OCI-LY1 (cell line): Measurements from ENCODE around the gene HPS6.

Experiments used
- EZH2 ChIP-seq: fragments of 200-600 bp; sonication (generic), shearing (Covaris generic); IDR thresholded peaks from 2 replicates; pipeline ENCODE4 v1.8.0; 2017; ENCODE audit warnings: borderline replicate concordance, mixed run types, mild to moderate bottlenecking, antibody characterized with exemption, low read length, moderate library complexity, mixed read lengths
- TF ChIP-seq, protein P1 (sequence below): fragments of 200-600 bp; sonication (generic), shearing (Covaris generic); IDR thresholded peaks from 2 replicates; pipeline ENCODE4 v1.5.1; 2017; ENCODE audit warnings: mild to moderate bottlenecking, antibody characterized with exemption, low read length, moderate library complexity, mixed read lengths

DNA sequence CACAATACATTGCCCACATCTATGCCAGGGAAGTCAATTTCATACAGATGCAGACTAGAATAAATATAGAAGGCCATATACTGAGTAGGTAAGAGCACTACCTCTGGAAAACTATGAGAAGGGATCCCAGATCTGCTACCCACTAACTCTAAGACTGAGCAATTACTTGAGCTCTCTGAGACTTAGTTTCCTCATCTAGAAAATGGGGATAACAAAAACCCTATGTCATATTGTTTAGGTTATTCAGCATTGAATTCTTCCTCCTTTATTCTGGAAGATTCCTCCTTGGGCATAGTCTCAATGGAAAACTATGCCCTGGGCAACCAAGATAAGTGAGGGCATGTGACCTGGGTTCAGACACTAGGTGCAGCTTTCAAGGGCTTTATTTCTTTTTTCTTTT is 5.2 kb upstream of the HPS6 start:
- TF ChIP-seq, protein P1, sequence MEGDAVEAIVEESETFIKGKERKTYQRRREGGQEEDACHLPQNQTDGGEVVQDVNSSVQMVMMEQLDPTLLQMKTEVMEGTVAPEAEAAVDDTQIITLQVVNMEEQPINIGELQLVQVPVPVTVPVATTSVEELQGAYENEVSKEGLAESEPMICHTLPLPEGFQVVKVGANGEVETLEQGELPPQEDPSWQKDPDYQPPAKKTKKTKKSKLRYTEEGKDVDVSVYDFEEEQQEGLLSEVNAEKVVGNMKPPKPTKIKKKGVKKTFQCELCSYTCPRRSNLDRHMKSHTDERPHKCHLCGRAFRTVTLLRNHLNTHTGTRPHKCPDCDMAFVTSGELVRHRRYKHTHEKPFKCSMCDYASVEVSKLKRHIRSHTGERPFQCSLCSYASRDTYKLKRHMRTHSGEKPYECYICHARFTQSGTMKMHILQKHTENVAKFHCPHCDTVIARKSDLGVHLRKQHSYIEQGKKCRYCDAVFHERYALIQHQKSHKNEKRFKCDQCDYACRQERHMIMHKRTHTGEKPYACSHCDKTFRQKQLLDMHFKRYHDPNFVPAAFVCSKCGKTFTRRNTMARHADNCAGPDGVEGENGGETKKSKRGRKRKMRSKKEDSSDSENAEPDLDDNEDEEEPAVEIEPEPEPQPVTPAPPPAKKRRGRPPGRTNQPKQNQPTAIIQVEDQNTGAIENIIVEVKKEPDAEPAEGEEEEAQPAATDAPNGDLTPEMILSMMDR = no peak
- TF ChIP-seq EZH2 = no peak
